OCI-LY1 (cell line): Measurements from ENCODE around the gene ACSS1.

Experiments
- H2AFZ ChIP-seq: fragments of 200-600 bp; sonication (generic), shearing (Covaris generic); 2 replicates; pipeline ENCODE4 v1.6.0; 2014; ENCODE audit warnings: antibody characterized with exemption, mild to moderate bottlenecking, low read length
- H3F3A ChIP-seq: fragments of 200-600 bp; sonication (generic), shearing (Covaris generic); 2 replicates; pipeline ENCODE4 v1.6.0; 2014; ENCODE audit warnings: mild to moderate bottlenecking, antibody characterized with exemption, low read length, moderate library complexity; ENCODE audit not compliant: insufficient read depth
- H3K27ac ChIP-seq: fragments of 200-600 bp; sonication (generic); 2 replicates; pipeline ENCODE4 v1.5.1; 2014; ENCODE audit warnings: low read length, mixed run types, mild to moderate bottlenecking, low read depth; ENCODE audit not compliant: poor library complexity, severe bottlenecking
- H3K27me3 ChIP-seq: fragments of 200-600 bp; sonication (generic); 2 replicates; pipeline ENCODE4 v1.6.0; 2014; ENCODE audit warnings: antibody characterized with exemption, mild to moderate bottlenecking, low read length, moderate library complexity; ENCODE audit not compliant: insufficient read depth
- H3K36me3 ChIP-seq: fragments of 200-600 bp; sonication (generic); 2 replicates; pipeline ENCODE4 v1.6.1; 2014; ENCODE audit warnings: mild to moderate bottlenecking, antibody characterized with exemption, low read length, moderate library complexity, mixed read lengths; ENCODE audit not compliant: insufficient read depth
- H3K4me1 ChIP-seq: fragments of 200-600 bp; sonication (generic); 2 replicates; pipeline ENCODE4 v1.5.1; 2014; ENCODE audit warnings: mild to moderate bottlenecking, low read length, moderate library complexity; ENCODE audit not compliant: insufficient read depth, severe bottlenecking
- H3K4me2 ChIP-seq: fragments of 200-600 bp; sonication (generic), shearing (Covaris generic); 2 replicates; pipeline ENCODE4 v1.6.1; 2014; ENCODE audit warnings: low read length
- H3K4me3 ChIP-seq: fragments of 200-600 bp; sonication (generic); 2 replicates; pipeline ENCODE4 v1.5.1; 2014; ENCODE audit warnings: low read length, low read depth, mild to moderate bottlenecking, mixed read lengths; ENCODE audit not compliant: poor library complexity, severe bottlenecking
- H3K79me2 ChIP-seq: fragments of 200-600 bp; shearing (Covaris generic); 2 replicates; pipeline ENCODE4 v1.6.1; 2016; ENCODE audit warnings: mixed run types, low read length, mixed read lengths; ENCODE audit not compliant: insufficient read depth
- H3K9ac ChIP-seq: fragments of 200-600 bp; sonication (generic), shearing (Covaris generic); 2 replicates; pipeline ENCODE4 v1.6.1; 2014; ENCODE audit warnings: mild to moderate bottlenecking, low read length, mixed read lengths
- H3K9me2 ChIP-seq: fragments of 200-600 bp; sonication (generic), shearing (Covaris generic); 2 replicates; pipeline ENCODE4 v1.6.1; 2014; ENCODE audit warnings: low read depth, mild to moderate bottlenecking, low read length, mixed read lengths
- H3K9me3 ChIP-seq: fragments of 200-600 bp; shearing (Covaris generic); 2 replicates; pipeline ENCODE4 v1.6.1; 2014; ENCODE audit warnings: low read length, mixed read lengths
- H4K20me1 ChIP-seq: fragments of 200-600 bp; sonication (generic), shearing (Covaris generic); 2 replicates; pipeline ENCODE4 v1.6.0; 2016; ENCODE audit warnings: mild to moderate bottlenecking, low read length; ENCODE audit not compliant: insufficient read depth
- EZH2 ChIP-seq: fragments of 200-600 bp; sonication (generic), shearing (Covaris generic); IDR thresholded peaks from 2 replicates; pipeline ENCODE4 v1.8.0; 2017; ENCODE audit warnings: borderline replicate concordance, mixed run types, mild to moderate bottlenecking, antibody characterized with exemption, low read length, moderate library complexity, mixed read lengths
- TF ChIP-seq, protein P1 (sequence below): fragments of 200-600 bp; sonication (generic), shearing (Covaris generic); IDR thresholded peaks from 2 replicates; pipeline ENCODE4 v1.5.1; 2017; ENCODE audit warnings: mild to moderate bottlenecking, antibody characterized with exemption, low read length, moderate library complexity, mixed read lengths

The ACSS1 gene

DNA sequence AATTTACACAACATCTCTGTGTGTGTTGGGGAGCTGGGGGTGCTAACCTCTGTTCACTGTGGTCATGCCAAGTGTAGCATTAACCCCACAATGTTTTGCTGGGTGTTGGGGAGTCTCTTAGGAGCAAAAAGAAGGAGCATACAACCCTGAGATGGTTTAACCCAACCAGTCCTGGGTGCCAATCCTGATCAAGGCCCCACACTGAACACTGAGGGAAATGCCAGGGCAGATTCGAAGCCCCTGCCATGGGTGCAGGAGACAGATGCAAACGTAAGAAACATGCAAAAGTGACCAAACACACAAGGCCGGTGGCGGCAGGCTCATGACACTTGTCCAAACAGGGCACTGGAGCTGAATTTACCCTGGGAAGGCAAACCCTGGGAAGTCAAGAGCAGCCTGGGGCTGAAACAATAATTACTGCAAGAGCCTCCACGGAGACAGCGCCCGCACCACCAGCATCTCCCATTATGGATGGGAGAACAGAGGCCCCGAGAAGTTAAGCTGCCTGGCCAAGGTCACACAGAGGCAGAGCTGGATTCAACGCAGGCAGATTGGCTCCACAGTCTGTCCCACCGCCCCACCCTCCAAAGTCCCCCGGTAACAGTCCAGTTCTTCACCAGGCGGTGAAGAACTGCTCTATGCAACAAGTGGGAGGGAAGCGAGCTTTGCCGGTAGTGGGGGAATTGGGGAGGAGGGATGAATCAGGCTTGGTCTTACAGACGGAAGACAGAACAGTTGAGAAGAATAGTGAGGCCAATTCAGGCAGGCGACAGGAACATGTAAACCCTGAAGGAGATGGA, 8.5 kb downstream of the ACSS1 start:
- Histone ChIP-seq H3K9me2 (no peaks in the 10 kb centered on the region), H4K20me1 (no peaks in the 10 kb centered on the region), H3K79me2 (no peaks in the 10 kb centered on the region), H3F3A (no peaks in the 10 kb centered on the region), H3K27ac (no peak overlapping the region), H3K27me3 (no peaks in the 10 kb centered on the region), H2AFZ (no peak overlapping the region), H3K4me1 (no peaks in the 10 kb centered on the region), H3K36me3 (no peaks in the 10 kb centered on the region), H3K9me3 (no peaks in the 10 kb centered on the region), H3K4me3 (no peak overlapping the region), H3K4me2 (no peak overlapping the region), H3K9ac (no peak overlapping the region)
- TF ChIP-seq, protein P1, sequence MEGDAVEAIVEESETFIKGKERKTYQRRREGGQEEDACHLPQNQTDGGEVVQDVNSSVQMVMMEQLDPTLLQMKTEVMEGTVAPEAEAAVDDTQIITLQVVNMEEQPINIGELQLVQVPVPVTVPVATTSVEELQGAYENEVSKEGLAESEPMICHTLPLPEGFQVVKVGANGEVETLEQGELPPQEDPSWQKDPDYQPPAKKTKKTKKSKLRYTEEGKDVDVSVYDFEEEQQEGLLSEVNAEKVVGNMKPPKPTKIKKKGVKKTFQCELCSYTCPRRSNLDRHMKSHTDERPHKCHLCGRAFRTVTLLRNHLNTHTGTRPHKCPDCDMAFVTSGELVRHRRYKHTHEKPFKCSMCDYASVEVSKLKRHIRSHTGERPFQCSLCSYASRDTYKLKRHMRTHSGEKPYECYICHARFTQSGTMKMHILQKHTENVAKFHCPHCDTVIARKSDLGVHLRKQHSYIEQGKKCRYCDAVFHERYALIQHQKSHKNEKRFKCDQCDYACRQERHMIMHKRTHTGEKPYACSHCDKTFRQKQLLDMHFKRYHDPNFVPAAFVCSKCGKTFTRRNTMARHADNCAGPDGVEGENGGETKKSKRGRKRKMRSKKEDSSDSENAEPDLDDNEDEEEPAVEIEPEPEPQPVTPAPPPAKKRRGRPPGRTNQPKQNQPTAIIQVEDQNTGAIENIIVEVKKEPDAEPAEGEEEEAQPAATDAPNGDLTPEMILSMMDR: no peak
- TF ChIP-seq EZH2: no peak

DNA sequence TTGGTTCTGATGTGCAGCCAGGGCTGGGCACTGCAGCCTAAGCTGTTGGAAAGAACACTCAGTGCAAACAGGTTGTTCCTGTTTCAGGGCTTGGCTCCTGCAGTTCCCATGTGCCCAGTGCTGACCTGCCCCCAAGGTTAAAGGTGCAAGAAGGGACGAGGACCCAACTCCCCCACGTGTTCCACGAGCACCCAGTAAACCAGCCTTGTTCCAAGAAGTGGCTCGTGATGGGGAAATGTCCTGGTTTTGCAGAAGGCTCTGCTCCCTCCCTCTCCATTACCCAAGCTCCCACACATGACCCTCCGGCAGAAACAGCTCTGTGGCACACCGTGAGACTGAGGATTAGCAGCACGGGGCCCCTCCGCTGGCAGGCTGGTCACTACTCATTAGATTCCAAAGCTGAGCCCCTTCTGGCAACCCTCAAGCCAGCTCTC, 9.4 kb downstream of the ACSS1 start:
- no peaks in the 10 kb centered on the region for H3F3A ChIP-seq
- no peak overlapping the region for H2AFZ ChIP-seq
- no peaks in the 10 kb centered on the region for H3K79me2 ChIP-seq
- no peaks in the 10 kb centered on the region for H4K20me1 ChIP-seq
- no peaks in the 10 kb centered on the region for H3K36me3 ChIP-seq
- no peaks in the 10 kb centered on the region for H3K9me2 ChIP-seq
- H3K9ac ChIP-seq: no peak overlapping the region
- H3K27ac ChIP-seq: no peak overlapping the region
- H3K9me3 ChIP-seq: no peaks in the 10 kb centered on the region
- no peak overlapping the region for H3K4me3 ChIP-seq
- H3K4me2 ChIP-seq: no peak overlapping the region
- no peaks in the 10 kb centered on the region; the same call in 1 of the 2 replicates for H3K27me3 ChIP-seq
- H3K4me1 ChIP-seq: no peaks in the 10 kb centered on the region
- TF ChIP-seq EZH2: no peak
- TF ChIP-seq, protein P1: no peak

DNA sequence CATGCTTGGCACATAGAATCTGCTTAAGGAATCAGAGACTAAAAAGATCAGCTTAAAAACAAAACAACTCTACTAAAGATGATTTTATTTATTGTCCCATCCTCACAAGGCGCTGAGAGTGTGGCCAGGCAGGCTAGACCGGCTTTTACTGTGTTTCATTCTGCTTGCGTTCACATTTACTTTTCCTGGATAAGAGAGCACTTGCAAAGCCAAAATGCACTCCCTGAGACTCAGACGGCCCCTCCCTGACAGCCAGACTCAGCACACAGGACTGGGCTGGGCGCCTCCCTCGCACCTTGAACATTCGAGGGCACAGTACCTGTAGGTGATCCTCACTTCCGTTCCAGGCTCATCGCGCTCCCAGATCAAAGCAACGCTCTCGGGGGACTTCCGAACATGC, 10.2 kb downstream of the ACSS1 start:
- H3K27me3 ChIP-seq: no peaks in the 10 kb centered on the region; the same call in 1 of the 2 replicates

More for the DNA sequence above, 10.2 kb downstream of the ACSS1 start:
- Histone ChIP-seq H3K4me3 (no peak overlapping the region), H3K36me3 (no peaks in the 10 kb centered on the region), H3K4me1 (peaks cover 6% of the 10 kb centered on the region), H3K9me2 (no peaks in the 10 kb centered on the region), H3K9ac (no peak overlapping the region), H3F3A (no peaks in the 10 kb centered on the region), H4K20me1 (no peaks in the 10 kb centered on the region), H3K9me3 (no peaks in the 10 kb centered on the region), H2AFZ (no peak overlapping the region), H3K79me2 (no peaks in the 10 kb centered on the region), H3K27ac (no peak overlapping the region), H3K4me2 (no peak overlapping the region)
- TF ChIP-seq EZH2: no peak
- TF ChIP-seq, protein P1: no peak
